Erythroblast (primary cell): ENCODE measurements around the gene OBSL1.

ENCODE experiments used
- DNase-seq, 2 experiments: peaks; one replicate each; lab custom pipeline; 2025; lab: John Stamatoyannopoulos, UW
- GATA1 ChIP-seq: IDR thresholded peaks from 2 replicates; pipeline ENCODE4 v1.6.1; 2011; ENCODE audit warnings: low read depth, mild to moderate bottlenecking, control low read depth, low read length, moderate library complexity
- POLR2A ChIP-seq: IDR thresholded peaks from 2 replicates; pipeline ENCODE4 v1.6.1; 2011; ENCODE audit warnings: mild to moderate bottlenecking, low read length

The OBSL1 gene

DNA sequence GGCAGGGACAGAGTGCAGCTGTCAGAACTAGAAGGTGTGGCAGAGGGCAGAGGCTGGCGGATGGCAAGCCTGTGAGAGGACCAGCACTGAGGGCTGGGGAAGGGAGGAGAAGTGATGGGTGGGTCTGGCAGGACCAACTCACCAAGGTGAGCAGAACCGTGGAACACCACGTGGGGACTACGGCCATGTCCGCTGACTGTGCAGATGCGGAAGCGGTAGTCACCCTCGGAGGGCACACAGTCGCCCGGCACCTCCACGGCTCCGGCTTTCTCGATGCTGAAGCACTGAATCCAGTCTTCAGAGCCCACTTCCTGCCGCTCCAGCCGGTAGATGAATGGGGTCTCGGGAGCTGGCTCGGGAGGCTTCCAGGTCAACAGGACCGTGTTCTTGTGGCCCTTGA, 4.2 kb downstream of the OBSL1 start:
- TF ChIP-seq POLR2A = no peak
- no peak for TF ChIP-seq GATA1
- DNase-seq = no peak

GRCh38 chr2:219566640-219567039, 4.7 kb downstream of the OBSL1 start:
- TF ChIP-seq POLR2A (no peak), GATA1 (no peak)
- DNase-seq = no peak

DNA sequence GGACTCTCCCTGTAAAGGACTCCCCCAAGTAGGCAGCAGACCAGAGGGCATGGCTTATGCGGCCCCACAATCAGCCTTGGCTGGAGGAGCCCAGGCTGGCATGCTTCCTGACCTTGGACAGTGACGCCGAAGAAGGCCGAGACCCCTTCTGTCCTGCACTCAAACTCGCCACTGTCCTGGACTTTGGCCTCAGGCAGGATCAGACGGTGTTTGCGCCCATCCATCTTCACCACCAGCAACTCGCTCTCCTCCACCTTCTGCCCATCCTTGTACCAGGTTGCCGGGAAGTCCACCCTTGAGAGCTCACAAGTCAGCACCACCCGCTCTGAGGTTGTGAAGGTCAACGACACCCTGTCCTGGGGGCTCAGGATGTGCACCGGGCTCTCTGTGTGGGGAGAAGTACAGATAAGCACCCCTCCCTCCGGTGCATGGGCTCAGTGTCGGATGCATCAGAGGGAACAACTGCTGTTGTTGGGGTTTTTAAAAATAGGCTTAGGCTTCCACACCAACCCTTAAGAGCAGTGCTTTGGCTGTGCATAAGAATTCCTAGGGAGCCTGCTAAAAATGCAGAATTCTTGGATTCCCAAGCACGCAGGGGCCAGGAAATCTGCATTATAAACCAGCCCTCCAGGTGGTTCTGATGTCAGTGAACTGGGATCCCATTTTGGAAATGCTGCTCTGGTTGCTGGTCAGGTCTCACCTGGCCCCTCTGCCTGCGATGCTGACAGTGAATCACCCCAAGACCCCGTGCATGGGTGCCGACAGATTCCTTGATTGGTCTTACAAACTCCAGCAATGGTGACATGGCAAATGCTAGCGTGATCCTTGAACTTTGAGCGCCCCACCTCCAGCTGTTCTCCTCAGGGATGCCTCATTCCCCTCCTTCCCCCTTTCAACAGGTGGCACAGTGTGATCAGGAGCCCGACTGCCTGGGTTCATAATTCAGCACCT, 5.9 kb downstream of the OBSL1 start:
- TF ChIP-seq GATA1 (no peak), POLR2A (no peak)
- DNase-seq = no peak

GRCh38 chr2:219563271-219563928, 7.9 kb downstream of the OBSL1 start:
- DNase-seq = no peak

DNA sequence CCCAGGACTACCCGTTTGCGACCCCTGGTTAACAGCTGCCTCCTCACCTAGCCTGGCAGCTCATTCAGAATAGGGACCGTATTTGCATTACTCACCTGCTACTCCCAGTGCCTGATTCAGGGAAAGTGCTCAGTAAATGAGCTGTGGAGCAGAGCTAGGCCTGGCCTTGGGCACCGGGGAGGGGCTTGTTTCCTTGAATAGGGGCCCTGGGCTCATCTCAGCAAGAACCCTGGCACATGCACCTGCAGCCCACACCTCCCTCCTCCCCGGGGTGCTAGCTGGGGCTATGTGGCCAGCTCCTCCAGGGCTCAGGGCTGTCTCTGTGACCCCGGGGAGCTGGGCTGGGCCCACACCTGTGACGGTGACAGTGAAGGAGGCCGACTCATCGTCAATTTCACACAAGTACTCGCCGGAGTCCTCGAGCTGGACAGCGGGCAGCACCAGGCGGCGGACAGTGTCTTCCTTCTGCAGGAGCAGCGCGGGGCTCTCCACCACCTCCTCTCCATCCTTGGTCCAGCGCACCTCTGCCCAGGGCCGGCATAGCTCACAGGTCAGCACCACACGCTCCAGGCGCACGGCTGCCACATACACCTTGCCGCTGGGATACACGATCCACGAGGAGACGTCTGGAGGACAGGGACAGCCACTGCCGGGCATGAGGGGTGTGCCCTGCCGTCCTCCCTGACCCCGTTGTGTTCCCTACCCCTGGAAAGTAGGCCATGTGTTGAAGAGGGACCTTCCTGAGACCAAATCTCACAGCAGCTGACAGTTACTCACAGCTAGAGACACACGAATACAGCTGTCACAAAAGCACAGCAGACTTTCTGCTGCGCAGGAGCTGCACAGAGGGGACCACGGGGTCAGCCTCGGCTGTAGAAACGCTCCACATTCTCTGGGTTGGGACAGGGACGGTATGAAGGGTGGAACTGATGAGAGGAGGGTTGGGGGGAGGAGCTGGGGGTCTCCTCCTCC, 9.0 kb downstream of the OBSL1 start:
- no peak for DNase-seq
- TF ChIP-seq GATA1 = no peak

More at GRCh38 chr2:219563271-219563928, 7.9 kb downstream of the OBSL1 start:
- no peak for TF ChIP-seq GATA1
- TF ChIP-seq POLR2A = no peak

- DNase-seq = no peak
- TF ChIP-seq POLR2A (no peak), GATA1 (no peak)
Observed at GRCh38 chr2:219561179-219562048, 9.9 kb downstream of the OBSL1 start.

GRCh38 chr2:219560893-219561178, 10.5 kb downstream of the OBSL1 start:
- DNase-seq = no peak
- TF ChIP-seq POLR2A (no peak), GATA1 (no peak)

DNA sequence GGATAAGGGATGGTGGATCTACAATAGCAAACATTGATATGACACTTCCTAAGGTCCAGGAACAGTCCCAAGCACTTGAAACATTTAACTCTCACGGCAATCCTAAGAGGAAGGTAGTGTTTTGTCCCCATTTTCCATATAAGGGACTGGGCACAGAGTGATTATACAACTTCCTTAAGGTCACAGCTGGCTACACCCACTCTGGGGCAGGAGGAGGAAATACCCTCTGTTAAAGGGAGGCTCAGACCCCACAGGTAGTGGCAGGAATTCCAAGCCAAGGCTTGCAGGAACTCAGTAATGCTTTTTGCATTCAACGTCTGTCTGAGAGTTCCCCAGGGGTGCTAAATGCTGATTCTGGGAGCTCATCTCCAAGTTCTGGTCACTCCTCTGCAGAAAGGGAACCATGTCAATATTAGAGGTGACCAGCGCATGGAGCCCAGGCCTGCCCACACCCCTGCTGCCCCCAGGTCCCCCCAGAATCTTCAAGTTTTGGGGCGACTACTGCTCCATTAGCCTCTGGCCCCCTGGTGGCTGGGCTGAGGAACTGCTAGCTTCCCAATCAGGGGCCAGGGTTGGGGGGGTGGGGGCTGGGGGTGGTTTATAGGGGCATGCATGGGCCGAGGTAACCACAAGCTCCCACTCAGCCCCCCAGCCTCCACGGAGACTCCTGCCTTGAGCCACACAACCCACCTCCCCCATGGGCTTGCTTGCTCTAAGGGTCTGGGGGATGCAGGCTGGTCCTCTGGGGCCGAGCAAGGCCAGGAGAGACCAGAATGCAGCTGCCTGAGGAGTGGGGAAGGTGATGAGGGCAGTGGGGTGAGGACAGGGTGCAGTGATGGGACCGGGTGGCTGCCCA, 11.1 kb downstream of the OBSL1 start:
- TF ChIP-seq GATA1 = no peak
- no peak for TF ChIP-seq POLR2A
- peak; percentile 14 to 38 for DNase-seq

- DNase-seq = no peak
- no peak for TF ChIP-seq GATA1
- no peak for TF ChIP-seq POLR2A
Observed at GRCh38 chr2:219559156-219559915, 12.0 kb downstream of the OBSL1 start.

DNA sequence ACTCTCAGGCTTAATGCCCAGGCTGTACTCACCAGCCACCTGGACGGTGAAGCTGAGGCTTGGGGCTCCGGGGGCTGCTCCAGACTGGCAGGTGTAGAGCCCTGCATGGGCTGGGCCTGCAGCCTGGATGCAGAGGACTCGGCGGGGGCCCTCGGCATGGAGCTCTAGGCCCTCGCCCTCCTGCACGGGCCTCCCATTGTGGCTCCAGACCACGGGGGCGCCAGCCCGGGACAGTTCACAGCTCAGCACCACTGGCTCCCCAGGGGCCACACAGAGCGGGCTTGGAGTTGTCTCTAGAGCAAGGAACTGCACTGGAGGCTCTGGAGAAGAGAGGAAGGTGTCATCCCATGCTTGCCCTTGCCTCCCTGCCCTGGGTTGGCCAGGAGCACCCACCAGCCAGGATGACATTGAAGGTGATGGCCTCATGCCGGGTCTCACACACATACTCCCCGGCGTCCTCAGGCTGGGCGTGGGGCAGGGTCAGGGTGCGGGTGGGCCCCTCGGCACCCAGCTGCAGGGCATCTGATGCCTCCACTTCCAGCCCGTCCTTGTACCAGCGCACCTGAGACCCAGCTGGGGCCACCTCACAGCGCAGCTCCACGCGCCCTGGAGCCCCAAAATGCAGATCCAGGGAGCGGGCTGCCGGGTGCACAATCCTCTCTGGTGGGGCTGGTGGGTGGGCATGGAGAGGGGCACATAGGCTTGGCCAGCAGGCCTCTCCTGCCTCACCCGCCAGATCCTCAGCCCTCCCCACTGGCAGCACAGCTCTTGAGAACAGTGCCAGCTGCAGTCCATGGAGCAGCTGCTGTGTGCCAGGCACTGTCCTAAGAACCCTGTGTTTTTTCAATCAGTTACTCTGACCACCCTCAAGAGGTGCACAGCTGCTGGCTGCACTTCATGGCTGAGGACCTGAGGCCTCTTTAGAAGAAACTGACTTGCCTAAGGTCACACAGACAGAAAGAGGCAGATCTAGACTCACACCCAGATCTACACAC, 13.3 kb downstream of the OBSL1 start:
- no peak for DNase-seq
- TF ChIP-seq GATA1 (no peak), POLR2A (no peak)
